ENCODE measurements around the gene HIGD1C.
"Not testable (repeated sequence)": the region's sequence is repeated elsewhere in the genome, so short reads cannot be mapped to it uniquely, and the experiment has no call there.

Gene HIGD1C

GRCh38 chr12:50934371-50934851 lies 17.9 kb upstream of the HIGD1C start:
- DNase-seq, result no peak

- DNase-seq, result no peak
These were observed 17.1 kb upstream of the HIGD1C start for GRCh38 chr12:50934981-50935807.

- DNase-seq, result no peak
These were observed 15.4 kb upstream of the HIGD1C start for GRCh38 chr12:50936821-50937530.

GRCh38 chr12:50937653-50938052 lies 14.7 kb upstream of the HIGD1C start:
- DNase-seq, result no peak

- no peak for DNase-seq
These were observed 4.3 kb upstream of the HIGD1C start for GRCh38 chr12:50947933-50948626.

GRCh38 chr12:50948798-50949197 lies 3.5 kb upstream of the HIGD1C start:
- no peak for DNase-seq

- DNase-seq, result no peak
These were observed 2.5 kb upstream of the HIGD1C start for GRCh38 chr12:50949801-50950302.

GRCh38 chr12:50951112-50951511 lies 1.2 kb upstream of the HIGD1C start:
- DNase-seq, result no peak

- no peak for DNase-seq
These were observed 703 bp downstream of the HIGD1C start for GRCh38 chr12:50953047-50953446.

- not testable (repeated sequence) for DNase-seq
These were observed 2.4 kb downstream of the HIGD1C start for GRCh38 chr12:50954789-50955188.

GRCh38 chr12:50955288-50955687 lies 2.9 kb downstream of the HIGD1C start:
- DNase-seq, result no peak

GRCh38 chr12:50955697-50956096 lies 3.4 kb downstream of the HIGD1C start:
- no peak for DNase-seq

- no peak for DNase-seq
These were observed 7.8 kb downstream of the HIGD1C start for GRCh38 chr12:50960130-50960529.

GRCh38 chr12:50961708-50962107 lies 9.4 kb downstream of the HIGD1C start:
- DNase-seq, result no peak

- no peak for DNase-seq
These were observed 12.1 kb downstream of the HIGD1C start for GRCh38 chr12:50964432-50964831.

GRCh38 chr12:50971946-50972345 lies 19.6 kb downstream of the HIGD1C start:
- no peak for DNase-seq

GRCh38 chr12:50979369-50980052 lies 27.2 kb downstream of the HIGD1C start:
- DNase-seq, result no peak

GRCh38 chr12:50980545-50980944 lies 28.2 kb downstream of the HIGD1C start:
- DNase-seq, result no peak

GRCh38 chr12:50981319-50982239 lies 29.2 kb downstream of the HIGD1C start:
- no peak for DNase-seq

GRCh38 chr12:50984586-50985298 lies 32.4 kb downstream of the HIGD1C start:
- no peak for DNase-seq

- peak; percentile 48 for DNase-seq
These were observed 33.0 kb downstream of the HIGD1C start for GRCh38 chr12:50985322-50985721.
